A549 (cell line): Measurements from ENCODE around the gene ARMH1. TPM values are rescaled to one million over a fixed set of nuclear protein-coding genes. Genes with fewer than 3 reads are reported as not detected.

ENCODE experiments used
- ATAC-seq, 2 experiments: fragments of 200-7000 bp in 1 of 2; fragments of >200 bp in 1 of 2; cut with Nextera tagmentation in 1 of 2; cut with Tn5 transposase in 1 of 2; 3 replicates each; pipeline versions ENCODE4 v1.8.0 to v1.9.1; 2018 to 2020; ENCODE audit warnings: mild to moderate bottlenecking in 1 of 2, moderate library complexity in 1 of 2
- CTCF ChIA-PET: fragments of 300-600 bp; sonication (Branson Sonifier 250); formaldehyde crosslinking; extraction: SDS; loops from one replicate; lab custom pipeline; 2021; ENCODE audit warnings: antibody characterized with exemption, inconsistent platforms; lab: Yijun Ruan, JAX
- POLR2A ChIA-PET: fragments of 350-600 bp; formaldehyde crosslinking; extraction: SDS; loops from one replicate; lab custom pipeline; 2021; ENCODE audit warnings: antibody characterized with exemption, inconsistent platforms; lab: Yijun Ruan, JAX
- DNase-seq, 2 experiments: peaks; one replicate each; pipeline versions ENCODE4 v3.0.0 to v3.0.0-alpha.2; 2011 to 2016; ENCODE audit warnings: low read depth in 1 of 2, low spot score in 1 of 2
- FAIRE-seq: peaks from 2 replicates; lab custom pipeline; 2011; peaks lifted over from hg19 to GRCh38; lab: Jason Lieb, UNC
- H3K27ac ChIP-seq, 2 experiments: fragments of >200 bp; sonication (Bioruptor Twin); formaldehyde crosslinking; 3 replicates each; pipeline ENCODE4 v1.5.1; 2016 to 2017
- H3K4me1 ChIP-seq: fragments of >200 bp; sonication (Bioruptor Twin); formaldehyde crosslinking; 3 replicates; pipeline ENCODE4 v1.6.1; 2016
- H3K4me2 ChIP-seq: fragments of >200 bp; sonication (Bioruptor Twin); formaldehyde crosslinking; 3 replicates; pipeline ENCODE4 v1.6.1; 2016
- H3K4me3 ChIP-seq: fragments of >200 bp; sonication (Bioruptor Twin); formaldehyde crosslinking; 3 replicates; pipeline ENCODE4 v1.5.1; 2016
- H3K9me3 ChIP-seq: fragments of >200 bp; sonication (Bioruptor Twin); formaldehyde crosslinking; 3 replicates; pipeline ENCODE4 v1.6.1; 2016
- CBX8 ChIP-seq: fragments of 200-600 bp; sonication (generic); IDR thresholded peaks from 2 replicates; pipeline ENCODE4 v1.6.1; 2016
- CHD2 ChIP-seq: fragments of 150-350 bp; IDR thresholded peaks from 2 replicates; pipeline ENCODE4 v1.6.1; 2014; ENCODE audit warnings: low read length; ENCODE audit not compliant: partially characterized antibody
- ESRRA ChIP-seq: fragments of 150-350 bp; IDR thresholded peaks from 2 replicates; pipeline ENCODE4 v1.6.1; 2014; ENCODE audit warnings: mild to moderate bottlenecking, low read length, borderline replicate concordance
- FOSB ChIP-seq: fragments of 250-450 bp; sonication (Bioruptor Pico); IDR thresholded peaks from 2 replicates; pipeline ENCODE4 v1.5.0; 2020; ENCODE audit warnings: mild to moderate bottlenecking, moderate library complexity
- FOSL2 ChIP-seq, 2 experiments: fragments of 450-650 bp in 1 of 2; fragments of >200 bp in 1 of 2; sonication (Bioruptor Twin) in 1 of 2; formaldehyde crosslinking; IDR thresholded peaks; 2 replicates each; pipeline versions ENCODE4 v1.5.0 to v1.6.1; 2016 to 2020; ENCODE audit warnings: mild to moderate bottlenecking in 1 of 2, moderate library complexity in 1 of 2
- FOXS1 ChIP-seq: fragments of 250-450 bp; sonication (Bioruptor Pico); IDR thresholded peaks from 2 replicates; pipeline ENCODE4 v1.5.0; 2020; ENCODE audit warnings: mild to moderate bottlenecking, moderate library complexity
- GATA3 ChIP-seq: IDR thresholded peaks from 2 replicates; pipeline ENCODE4 v1.6.1; 2012; ENCODE audit warnings: borderline replicate concordance
- HEYL ChIP-seq: fragments of 250-450 bp; sonication (Bioruptor Pico); IDR thresholded peaks from 2 replicates; pipeline ENCODE4 v1.8.0; 2021; ENCODE audit warnings: mild to moderate bottlenecking, moderate library complexity
- HOXA7 ChIP-seq: fragments of 250-450 bp; sonication (Bioruptor Pico); IDR thresholded peaks from 2 replicates; pipeline ENCODE4 v1.5.0; 2020; ENCODE audit warnings: mild to moderate bottlenecking, moderate library complexity
- HOXB5 ChIP-seq: fragments of 250-450 bp; sonication (Bioruptor Pico); IDR thresholded peaks from 2 replicates; pipeline ENCODE4 v1.5.0; 2020; ENCODE audit warnings: mild to moderate bottlenecking, moderate library complexity
- JUN ChIP-seq, 2 experiments: fragments of >200 bp; sonication (Bioruptor Twin); formaldehyde crosslinking; IDR thresholded peaks; 2 replicates in 1 of 2; 3 replicates in 1 of 2; pipeline ENCODE4 v1.6.1; 2016 to 2017
- KDM5A ChIP-seq: fragments of 200-600 bp; sonication (generic); IDR thresholded peaks from 2 replicates; pipeline ENCODE4 v1.6.1; 2016; ENCODE audit warnings: antibody characterized with exemption, mild to moderate bottlenecking
- MAZ ChIP-seq: fragments of 150-350 bp; IDR thresholded peaks from 2 replicates; pipeline ENCODE4 v1.6.1; 2014; ENCODE audit warnings: antibody characterized with exemption, low read depth, low read length, borderline replicate concordance
- MYC ChIP-seq: IDR thresholded peaks from 2 replicates; pipeline ENCODE4 v1.6.1; 2012; ENCODE audit warnings: mild to moderate bottlenecking, inconsistent platforms, low read length, improper control_type of control experiment, borderline replicate concordance
- NFE2L2 ChIP-seq: fragments of 150-350 bp; conservative IDR thresholded peaks from 2 replicates; pipeline ENCODE4 v1.6.1; 2014; ENCODE audit warnings: low read length
- NPAS2 ChIP-seq: fragments of 250-450 bp; sonication (Bioruptor Pico); IDR thresholded peaks from 2 replicates; pipeline ENCODE4 v1.8.0; 2022; ENCODE audit warnings: mild to moderate bottlenecking, moderate library complexity, borderline replicate concordance
- PHF8 ChIP-seq: fragments of 200-600 bp; sonication (generic); IDR thresholded peaks from 2 replicates; pipeline ENCODE4 v1.6.1; 2016; ENCODE audit warnings: low read depth, mild to moderate bottlenecking, antibody characterized with exemption, moderate library complexity, borderline replicate concordance
- POLR2A ChIP-seq: IDR thresholded peaks from 2 replicates; pipeline ENCODE4 v1.6.1; 2012; ENCODE audit warnings: mild to moderate bottlenecking, low read length
- RNF2 ChIP-seq: fragments of 200-600 bp; sonication (generic); IDR thresholded peaks from 2 replicates; pipeline ENCODE4 v1.6.1; 2016; ENCODE audit warnings: low read depth, mild to moderate bottlenecking, antibody characterized with exemption, moderate library complexity, borderline replicate concordance
- SREBF2 ChIP-seq: fragments of 450-650 bp; IDR thresholded peaks from 2 replicates; pipeline ENCODE4 v1.6.1; 2014; ENCODE audit warnings: mild to moderate bottlenecking, moderate library complexity
- TFCP2L1 ChIP-seq: fragments of 250-450 bp; sonication (Bioruptor Pico); IDR thresholded peaks from 2 replicates; pipeline ENCODE4 v1.5.0; 2021; ENCODE audit warnings: mild to moderate bottlenecking
- ZFP36 ChIP-seq: fragments of 450-650 bp; IDR thresholded peaks from 2 replicates; pipeline ENCODE4 v1.6.1; 2014; ENCODE audit warnings: borderline replicate concordance; ENCODE audit not compliant: partially characterized antibody
- ZNF302 ChIP-seq: fragments of 250-450 bp; sonication (Bioruptor Pico); IDR thresholded peaks from 2 replicates; pipeline ENCODE4 v1.9.0; 2021; ENCODE audit warnings: inconsistent platforms, mild to moderate bottlenecking, moderate library complexity
- WGBS: methylation state at CpG from one replicate; pipeline ENCODE4 v1.1.6; 2017; ENCODE audit errors: missing lambda C conversion rate; 5-methylcytosine and 5-hydroxymethylcytosine counted together
- polyA plus RNA-seq, 4 experiments: library from polyadenylated mRNA; depleted of rRNA in 3 of 4; stranded (reverse); fragments of >200 nt; fragmentation: RNase III in 1 of 4; extraction: RNeasy Plus Mini Kit Qiagen cat#74134 plus additional on column Dnase treatment in 1 of 4; gene quantifications; 2 replicates in 3 of 4; 3 replicates in 1 of 4; pipeline ENCODE4 v1.2.3, GENCODE V29; 2011 to 2017
- TF ChIP-seq, protein P1 (sequence below): fragments of 250-450 bp; sonication (Bioruptor Pico); IDR thresholded peaks from 2 replicates; pipeline ENCODE4 v1.5.0; 2020; ENCODE audit warnings: low read depth, mild to moderate bottlenecking, moderate library complexity
- TF ChIP-seq, protein P2 (sequence below): fragments of 250-450 bp; sonication (Bioruptor Pico); IDR thresholded peaks from 2 replicates; pipeline ENCODE4 v1.5.0; 2021; ENCODE audit warnings: mild to moderate bottlenecking, moderate library complexity, borderline replicate concordance
- TF ChIP-seq, protein P3 (sequence below): IDR thresholded peaks from 2 replicates; pipeline ENCODE4 v1.6.1; 2012; ENCODE audit warnings: low read depth, borderline replicate concordance
- TF ChIP-seq, protein P4 (sequence below): fragments of 200-600 bp; sonication (generic); IDR thresholded peaks from 2 replicates; pipeline ENCODE4 v1.6.1; 2016; ENCODE audit warnings: antibody characterized with exemption, mild to moderate bottlenecking, moderate library complexity

The ARMH1 gene
- polyA plus RNA-seq, 2 of the 4 experiments (the other 2 are of a cell fraction) = 2.4 to 2.7 TPM

DNA sequence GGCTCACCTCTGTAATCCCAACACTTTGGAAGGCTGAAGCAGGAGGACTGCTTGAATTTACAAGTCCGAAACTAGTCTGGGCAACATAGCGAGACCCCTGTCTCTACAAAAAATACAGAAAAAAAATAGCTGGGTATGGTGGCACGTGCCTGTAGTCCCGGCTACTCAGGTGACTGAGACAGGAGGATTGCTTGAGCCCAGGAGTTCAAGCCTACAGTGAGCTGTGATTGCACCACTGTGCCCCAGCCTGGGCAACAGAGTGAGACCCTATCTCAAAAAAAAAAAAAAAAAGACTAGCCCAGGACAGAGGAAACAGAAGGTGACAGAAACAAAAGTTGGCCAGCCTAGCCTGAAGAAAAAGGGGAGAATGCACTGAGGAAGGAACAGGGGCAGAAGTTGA lies 21.2 kb downstream of the ARMH1 start:
- Histone ChIP-seq H3K4me1 (peaks cover 2% of the 10 kb centered on the region; the same call in 2 of the 3 replicates), H3K4me3 (no peak overlapping the region), H3K9me3 (no peaks in the 10 kb centered on the region), H3K27ac (no peak overlapping the region), H3K4me2 (no peak overlapping the region)
- 87% methylated on average over 4 of the region's 4 CpGs for WGBS
- FAIRE-seq (no peak), ATAC-seq (no peak), DNase-seq (no peak)
- ChIA-PET POLR2A (no interaction called here), CTCF (interaction anchor here (1.4 to 1.6 kb wide), 3 partner anchors 11 to 22 kb away, joined by 3 to 4 read pairs (median 4); no protein-coding TSS in a partner anchor)
- TF ChIP-seq MYC = no peak
- TF ChIP-seq, protein P1, sequence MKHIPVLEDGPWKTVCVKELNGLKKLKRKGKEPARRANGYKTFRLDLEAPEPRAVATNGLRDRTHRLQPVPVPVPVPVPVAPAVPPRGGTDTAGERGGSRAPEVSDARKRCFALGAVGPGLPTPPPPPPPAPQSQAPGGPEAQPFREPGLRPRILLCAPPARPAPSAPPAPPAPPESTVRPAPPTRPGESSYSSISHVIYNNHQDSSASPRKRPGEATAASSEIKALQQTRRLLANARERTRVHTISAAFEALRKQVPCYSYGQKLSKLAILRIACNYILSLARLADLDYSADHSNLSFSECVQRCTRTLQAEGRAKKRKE (CRISPR knock-in tag) = no peak
- TF ChIP-seq ZNF302 (CRISPR knock-in tag) = no peak
- no peak for TF ChIP-seq KDM5A
- no peak for TF ChIP-seq MAZ
- TF ChIP-seq TFCP2L1 (CRISPR knock-in tag) = no peak
- TF ChIP-seq HEYL = no peak

DNA sequence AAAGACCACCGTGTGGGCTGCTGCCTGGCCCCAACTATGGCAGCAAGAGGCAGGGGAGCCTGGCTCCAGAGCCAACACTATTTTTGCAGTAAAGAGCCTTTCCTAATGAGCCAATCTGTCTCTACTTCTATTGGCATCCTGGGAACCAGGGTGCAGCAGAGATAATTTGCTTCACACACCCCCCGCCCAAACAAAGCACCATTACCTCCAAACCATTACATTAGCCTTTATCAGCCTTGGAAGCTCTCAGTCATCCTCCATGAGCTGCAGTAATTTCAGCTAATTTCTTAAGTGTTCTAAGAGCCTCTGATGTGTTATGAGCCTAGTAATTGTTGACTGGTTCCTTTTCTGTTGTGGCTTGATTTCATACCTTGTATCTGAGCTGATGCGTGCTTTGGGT lies 21.6 kb downstream of the ARMH1 start:
- Histone ChIP-seq H3K4me1 (peaks cover 5% of the 10 kb centered on the region; the same call in 2 of the 3 replicates), H3K4me3 (no peak overlapping the region), H3K9me3 (no peaks in the 10 kb centered on the region), H3K27ac (no peak overlapping the region), H3K4me2 (no peak overlapping the region)
- no peak for ATAC-seq
- ChIA-PET CTCF (interaction anchor here (0.6 to 1.6 kb wide), 5 partner anchors 10 to 464 kb away, joined by 3 to 6 read pairs (median 4); no protein-coding TSS in a partner anchor), POLR2A (no interaction called here)
- WGBS = 67% methylated on average over 3 of the region's 3 CpGs
- no peak for DNase-seq
- TF ChIP-seq POLR2A (no peak), NPAS2 (CRISPR knock-in tag) (no peak), HOXA7 (CRISPR knock-in tag) (no peak), FOSB (no peak), SREBF2 (no peak), ESRRA (no peak), HOXB5 (no peak), RNF2 (no peak)
- TF ChIP-seq, protein P2, sequence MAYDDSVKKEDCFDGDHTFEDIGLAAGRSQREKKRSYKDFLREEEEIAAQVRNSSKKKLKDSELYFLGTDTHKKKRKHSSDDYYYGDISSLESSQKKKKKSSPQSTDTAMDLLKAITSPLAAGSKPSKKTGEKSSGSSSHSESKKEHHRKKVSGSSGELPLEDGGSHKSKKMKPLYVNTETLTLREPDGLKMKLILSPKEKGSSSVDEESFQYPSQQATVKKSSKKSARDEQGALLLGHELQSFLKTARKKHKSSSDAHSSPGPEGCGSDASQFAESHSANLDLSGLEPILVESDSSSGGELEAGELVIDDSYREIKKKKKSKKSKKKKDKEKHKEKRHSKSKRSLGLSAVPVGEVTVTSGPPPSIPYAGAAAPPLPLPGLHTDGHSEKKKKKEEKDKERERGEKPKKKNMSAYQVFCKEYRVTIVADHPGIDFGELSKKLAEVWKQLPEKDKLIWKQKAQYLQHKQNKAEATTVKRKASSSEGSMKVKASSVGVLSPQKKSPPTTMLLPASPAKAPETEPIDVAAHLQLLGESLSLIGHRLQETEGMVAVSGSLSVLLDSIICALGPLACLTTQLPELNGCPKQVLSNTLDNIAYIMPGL (CRISPR knock-in tag) = no peak
- FAIRE-seq = no peak

DNA sequence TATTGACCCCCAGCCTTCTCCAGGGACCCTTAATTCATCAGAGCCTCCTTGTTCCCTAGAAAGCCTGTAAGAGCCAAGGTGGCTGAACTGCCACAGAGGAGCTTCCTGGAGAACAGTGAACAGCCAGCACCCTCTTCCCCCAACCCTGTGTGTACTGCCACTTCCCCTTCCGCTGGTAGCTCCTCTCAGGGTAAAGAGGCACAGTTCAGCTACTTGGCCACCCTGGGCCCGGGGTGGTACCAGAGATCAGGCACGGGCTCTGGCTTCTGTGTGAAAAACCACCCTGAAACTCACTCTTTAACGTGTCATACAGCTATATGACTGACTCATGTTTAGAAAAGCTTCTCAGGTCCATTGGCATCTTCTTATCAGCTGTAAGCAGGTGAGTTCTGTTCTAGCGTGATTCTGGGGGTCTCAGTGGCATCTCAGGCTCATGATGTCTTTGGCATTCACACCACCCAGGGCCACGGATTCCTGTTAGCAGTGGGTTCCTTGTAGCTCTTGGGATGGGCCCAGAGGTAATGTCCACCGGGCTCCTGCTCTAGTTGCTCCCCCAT lies 22.4 kb downstream of the ARMH1 start:
- WGBS = 49% methylated on average over 6 of the region's 7 CpGs
- DNase-seq (no peak), ATAC-seq (no peak), FAIRE-seq (no peak)
- H3K4me3 ChIP-seq = no peak overlapping the region
- no peaks in the 10 kb centered on the region for H3K9me3 ChIP-seq
- POLR2A ChIA-PET = interaction anchor here (1.9 kb wide), 1 partner anchor 25 kb away, joined by 8 read pairs; no protein-coding TSS in a partner anchor
- no peak overlapping the region for H3K4me2 ChIP-seq
- H3K27ac ChIP-seq = no peak overlapping the region
- CTCF ChIA-PET = interaction anchor here (0.6 to 1.6 kb wide), 5 partner anchors 11 to 463 kb away, joined by 3 to 6 read pairs (median 3); no protein-coding TSS in a partner anchor
- peaks cover 13% of the 10 kb centered on the region for H3K4me1 ChIP-seq
- TF ChIP-seq, protein P3, sequence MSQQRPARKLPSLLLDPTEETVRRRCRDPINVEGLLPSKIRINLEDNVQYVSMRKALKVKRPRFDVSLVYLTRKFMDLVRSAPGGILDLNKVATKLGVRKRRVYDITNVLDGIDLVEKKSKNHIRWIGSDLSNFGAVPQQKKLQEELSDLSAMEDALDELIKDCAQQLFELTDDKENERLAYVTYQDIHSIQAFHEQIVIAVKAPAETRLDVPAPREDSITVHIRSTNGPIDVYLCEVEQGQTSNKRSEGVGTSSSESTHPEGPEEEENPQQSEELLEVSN = no peak
- TF ChIP-seq CHD2 (no peak), NFE2L2 (no peak), PHF8 (no peak), TFCP2L1 (CRISPR knock-in tag) (no peak), GATA3 (no peak), HOXB5 (no peak), JUN (IDR thresholded peaks at IDR 0.05) (no peak), CBX8 (no peak), RNF2 (no peak), FOXS1 (no peak), FOSL2 (IDR thresholded peaks at IDR 0.05) (no peak), FOSL2 (CRISPR knock-in tag; IDR thresholded peaks at IDR 0.05) (no peak), NPAS2 (CRISPR knock-in tag) (no peak), ZFP36 (no peak), HOXA7 (CRISPR knock-in tag) (no peak), HEYL (no peak)
- TF ChIP-seq, protein P4, sequence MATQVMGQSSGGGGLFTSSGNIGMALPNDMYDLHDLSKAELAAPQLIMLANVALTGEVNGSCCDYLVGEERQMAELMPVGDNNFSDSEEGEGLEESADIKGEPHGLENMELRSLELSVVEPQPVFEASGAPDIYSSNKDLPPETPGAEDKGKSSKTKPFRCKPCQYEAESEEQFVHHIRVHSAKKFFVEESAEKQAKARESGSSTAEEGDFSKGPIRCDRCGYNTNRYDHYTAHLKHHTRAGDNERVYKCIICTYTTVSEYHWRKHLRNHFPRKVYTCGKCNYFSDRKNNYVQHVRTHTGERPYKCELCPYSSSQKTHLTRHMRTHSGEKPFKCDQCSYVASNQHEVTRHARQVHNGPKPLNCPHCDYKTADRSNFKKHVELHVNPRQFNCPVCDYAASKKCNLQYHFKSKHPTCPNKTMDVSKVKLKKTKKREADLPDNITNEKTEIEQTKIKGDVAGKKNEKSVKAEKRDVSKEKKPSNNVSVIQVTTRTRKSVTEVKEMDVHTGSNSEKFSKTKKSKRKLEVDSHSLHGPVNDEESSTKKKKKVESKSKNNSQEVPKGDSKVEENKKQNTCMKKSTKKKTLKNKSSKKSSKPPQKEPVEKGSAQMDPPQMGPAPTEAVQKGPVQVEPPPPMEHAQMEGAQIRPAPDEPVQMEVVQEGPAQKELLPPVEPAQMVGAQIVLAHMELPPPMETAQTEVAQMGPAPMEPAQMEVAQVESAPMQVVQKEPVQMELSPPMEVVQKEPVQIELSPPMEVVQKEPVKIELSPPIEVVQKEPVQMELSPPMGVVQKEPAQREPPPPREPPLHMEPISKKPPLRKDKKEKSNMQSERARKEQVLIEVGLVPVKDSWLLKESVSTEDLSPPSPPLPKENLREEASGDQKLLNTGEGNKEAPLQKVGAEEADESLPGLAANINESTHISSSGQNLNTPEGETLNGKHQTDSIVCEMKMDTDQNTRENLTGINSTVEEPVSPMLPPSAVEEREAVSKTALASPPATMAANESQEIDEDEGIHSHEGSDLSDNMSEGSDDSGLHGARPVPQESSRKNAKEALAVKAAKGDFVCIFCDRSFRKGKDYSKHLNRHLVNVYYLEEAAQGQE = no peak
